ENCODE data around the gene G3BP1.
A peak's percentile ranks its signal among the peaks of the same experiment; 100 is the strongest.

Gene G3BP1

GRCh38 chr5:151772029-151772845 lies 483 bp downstream of the G3BP1 start:
- H3F3A ChIP-seq (ENCODE audit: control insufficient read depth, insufficient read depth) = 0 out of 2 replicates have a peak, but pooled peaks cover 3% of the 10 kb centered on the region
- H3K27me3 ChIP-seq (ENCODE audit: control insufficient read depth, low read length) = no peaks in the 10 kb centered on the region
- TF ChIP-seq CTCF (IDR thresholded peaks at IDR 0.05; ENCODE audit: low read depth, low read length, poor library complexity, severe bottlenecking) (no peak), EZH2phosphoT487 (IDR thresholded peaks at IDR 0.05; ENCODE audit: borderline replicate concordance, low read length) (no peak)
- peak overlapping the region; percentile 74 for H3K27ac ChIP-seq (ENCODE audit: low read depth, low read length)
- H3K79me2 ChIP-seq (ENCODE audit: control insufficient read depth, low read length) = peaks cover 69% of the 10 kb centered on the region
- no peaks in the 10 kb centered on the region for H3K9me2 ChIP-seq (replicated peaks; ENCODE audit: control insufficient read depth, low read length)
- peak overlapping the region; percentile 92 for H3K4me3 ChIP-seq (ENCODE audit: low read length)
- peak overlapping the region; percentile 81 for H3K4me2 ChIP-seq (ENCODE audit: low read length)
- peaks cover 47% of the 10 kb centered on the region for H4K20me1 ChIP-seq (ENCODE audit: control insufficient read depth, insufficient read depth, low read depth, low read length)
- H3K36me3 ChIP-seq (ENCODE audit: control insufficient read depth, low read length) = peaks cover 50% of the 10 kb centered on the region
- H3K4me1 ChIP-seq (ENCODE audit: control insufficient read depth, low read length) = peaks cover 46% of the 10 kb centered on the region
- H3K9me3 ChIP-seq (ENCODE audit: control insufficient read depth, insufficient read depth, low read length) = no peaks in the 10 kb centered on the region

GRCh38 chr5:151772846-151773561 lies 1.2 kb downstream of the G3BP1 start:
- Histone ChIP-seq H3K36me3 (ENCODE audit: control insufficient read depth, low read length) (peaks cover 58% of the 10 kb centered on the region), H3K27ac (ENCODE audit: low read depth, low read length) (peak overlapping the region; percentile 74), H3K9me2 (replicated peaks; ENCODE audit: control insufficient read depth, low read length) (no peaks in the 10 kb centered on the region), H3K27me3 (ENCODE audit: control insufficient read depth, low read length) (no peaks in the 10 kb centered on the region), H3F3A (ENCODE audit: control insufficient read depth, insufficient read depth) (0 out of 2 replicates have a peak, but pooled peaks cover 3% of the 10 kb centered on the region), H3K4me2 (ENCODE audit: low read length) (peak overlapping the region; percentile 81), H3K4me3 (ENCODE audit: low read length) (peak overlapping the region; percentile 92), H3K79me2 (ENCODE audit: control insufficient read depth, low read length) (peaks cover 77% of the 10 kb centered on the region), H4K20me1 (ENCODE audit: control insufficient read depth, insufficient read depth, low read depth, low read length) (peaks cover 53% of the 10 kb centered on the region), H3K9me3 (ENCODE audit: control insufficient read depth, insufficient read depth, low read length) (no peaks in the 10 kb centered on the region), H3K4me1 (ENCODE audit: control insufficient read depth, low read length) (peaks cover 54% of the 10 kb centered on the region)
- TF ChIP-seq CTCF (IDR thresholded peaks at IDR 0.05; ENCODE audit: low read depth, low read length, poor library complexity, severe bottlenecking) (no peak), EZH2phosphoT487 (IDR thresholded peaks at IDR 0.05; ENCODE audit: borderline replicate concordance, low read length) (no peak)

GRCh38 chr5:151773951-151774350 lies 2.2 kb downstream of the G3BP1 start:
- Histone ChIP-seq H3K27me3 (ENCODE audit: control insufficient read depth, low read length) (no peaks in the 10 kb centered on the region), H4K20me1 (ENCODE audit: control insufficient read depth, insufficient read depth, low read depth, low read length) (peaks cover 60% of the 10 kb centered on the region), H3K79me2 (ENCODE audit: control insufficient read depth, low read length) (peaks cover 86% of the 10 kb centered on the region), H3K4me3 (ENCODE audit: low read length) (peak overlapping the region; percentile 92), H3K4me2 (ENCODE audit: low read length) (peak overlapping the region; percentile 81), H3K4me1 (ENCODE audit: control insufficient read depth, low read length) (peaks cover 63% of the 10 kb centered on the region), H3K27ac (ENCODE audit: low read depth, low read length) (no peak overlapping the region), H3K9me3 (ENCODE audit: control insufficient read depth, insufficient read depth, low read length) (no peaks in the 10 kb centered on the region), H3K36me3 (ENCODE audit: control insufficient read depth, low read length) (peaks cover 67% of the 10 kb centered on the region), H3F3A (ENCODE audit: control insufficient read depth, insufficient read depth) (0 out of 2 replicates have a peak, but pooled peaks cover 2% of the 10 kb centered on the region), H3K9me2 (replicated peaks; ENCODE audit: control insufficient read depth, low read length) (no peaks in the 10 kb centered on the region)
- TF ChIP-seq EZH2phosphoT487 (IDR thresholded peaks at IDR 0.05; ENCODE audit: borderline replicate concordance, low read length) (no peak), CTCF (IDR thresholded peaks at IDR 0.05; ENCODE audit: low read depth, low read length, poor library complexity, severe bottlenecking) (no peak)

Measured in DOHH2 (cell line).